ENCODE measurements around the gene GPRIN2. TPM values are rescaled to one million over a fixed set of nuclear protein-coding genes. Genes with fewer than 3 reads are reported as not detected.

Gene GPRIN2
- polyA plus RNA-seq, 3 donors = not detected

GRCh38 chr10:46555366-46555712 lies 1.1 kb downstream of the GPRIN2 start:
- Histone ChIP-seq H4K20me1 (ENCODE audit: insufficient read depth, low read length) (no peaks in the 10 kb centered on the region), H3K9me3 (replicated peaks in 1 of 2; ENCODE audit: control insufficient read depth in 1 of 2, insufficient read depth in 1 of 2, low read length in 2 of 2) (peaks cover 3 to 20% of the 10 kb centered on the region in 2 donors), H2AFZ (ENCODE audit: insufficient read depth, low read depth, low read length, poor library complexity, severe bottlenecking) (no peak overlapping the region), H3K27me3 (ENCODE audit: control insufficient read depth in 2 of 2, insufficient read depth in 2 of 2, low read length in 2 of 2) (peaks cover 21 to 62% of the 10 kb centered on the region in 2 donors), H3K4me1 (ENCODE audit: control insufficient read depth in 1 of 2, insufficient read depth in 2 of 2, low read length in 2 of 2) (peaks cover 0 to 12% of the 10 kb centered on the region in 2 donors), H3K79me2 (ENCODE audit: insufficient read depth, low read length) (no peaks in the 10 kb centered on the region), H3K27ac (ENCODE audit: low read depth in 1 of 2, low read length in 2 of 2) (no peak overlapping the region), H3K4me2 (replicated peaks; ENCODE audit: extremely low read depth, low read length, poor library complexity, severe bottlenecking) (no peak overlapping the region), H3K4me3 (replicated peaks in 1 of 3; ENCODE audit: low read depth in 2 of 3, low read length in 3 of 3) (no peak overlapping the region), H3K36me3 (replicated peaks in 1 of 2; ENCODE audit: control insufficient read depth in 1 of 2, insufficient read depth in 2 of 2, low read length in 2 of 2) (no peaks in the 10 kb centered on the region), H3K9ac (ENCODE audit: insufficient read depth, low read length, poor library complexity, severe bottlenecking) (no peak overlapping the region)
- Mint-ChIP-seq H3K4me1 (peaks cover 9% of the 10 kb centered on the region), H3K4me3 (no peak overlapping the region), H3K9me3 (peaks cover 0 to 10% (median 3%) of the 10 kb centered on the region in 7 donors), H3K27me3 (ENCODE audit: low read depth in 3 of 3) (peaks cover 0 to 21% (median 0%) of the 10 kb centered on the region in 3 donors), H3K27ac (no peak overlapping the region), H3K36me3 (peaks cover 0 to 4% of the 10 kb centered on the region in 2 donors)
- DNase-seq = no peak
- intact Hi-C loops (cut with micrococcal nuclease) = no loop called here
- WGBS (ENCODE audit: insufficient coverage) = 61% methylated on average over 4 of the region's 4 CpGs
- TF ChIP-seq CTCF (IDR thresholded peaks at IDR 0.05) = no peak

GRCh38 chr10:46554166-46554781 lies 2.2 kb downstream of the GPRIN2 start:
- Histone ChIP-seq H3K9me3 (replicated peaks in 1 of 2; ENCODE audit: control insufficient read depth in 1 of 2, insufficient read depth in 1 of 2, low read length in 2 of 2) (peaks cover 3 to 20% of the 10 kb centered on the region in 2 donors), H3K4me1 (ENCODE audit: control insufficient read depth in 1 of 2, insufficient read depth in 2 of 2, low read length in 2 of 2) (peaks cover 0 to 12% of the 10 kb centered on the region in 2 donors), H3K27me3 (ENCODE audit: control insufficient read depth in 2 of 2, insufficient read depth in 2 of 2, low read length in 2 of 2) (peaks cover 18 to 53% of the 10 kb centered on the region in 2 donors), H3K4me2 (replicated peaks; ENCODE audit: extremely low read depth, low read length, poor library complexity, severe bottlenecking) (no peak overlapping the region), H3K27ac (ENCODE audit: low read depth in 1 of 2, low read length in 2 of 2) (no peak overlapping the region), H3K9ac (ENCODE audit: insufficient read depth, low read length, poor library complexity, severe bottlenecking) (no peak overlapping the region), H3K4me3 (replicated peaks in 1 of 3; ENCODE audit: low read depth in 2 of 3, low read length in 3 of 3) (no peak overlapping the region), H4K20me1 (ENCODE audit: insufficient read depth, low read length) (no peaks in the 10 kb centered on the region), H2AFZ (ENCODE audit: insufficient read depth, low read depth, low read length, poor library complexity, severe bottlenecking) (no peak overlapping the region), H3K79me2 (ENCODE audit: insufficient read depth, low read length) (no peaks in the 10 kb centered on the region), H3K36me3 (replicated peaks in 1 of 2; ENCODE audit: control insufficient read depth in 1 of 2, insufficient read depth in 2 of 2, low read length in 2 of 2) (no peaks in the 10 kb centered on the region)
- H3K9me3 Mint-ChIP-seq = peaks cover 0 to 10% (median 3%) of the 10 kb centered on the region in 7 donors
- H3K4me3 Mint-ChIP-seq = no peak overlapping the region
- H3K36me3 Mint-ChIP-seq = peaks cover 0 to 4% of the 10 kb centered on the region in 2 donors
- DNase-seq = no peak
- no peak for TF ChIP-seq CTCF (IDR thresholded peaks at IDR 0.05)
- 96% methylated on average over 7 of the region's 7 CpGs for WGBS (ENCODE audit: insufficient coverage)
- intact Hi-C loops (cut with micrococcal nuclease) = no loop called here
- peaks cover 0 to 21% (median 0%) of the 10 kb centered on the region in 3 donors for H3K27me3 Mint-ChIP-seq (ENCODE audit: low read depth in 3 of 3)
- peaks cover 9% of the 10 kb centered on the region for H3K4me1 Mint-ChIP-seq
- no peak overlapping the region for H3K27ac Mint-ChIP-seq
